HepG2 (cell line): ENCODE data around the gene DIABLO. TPM values are rescaled to one million over a fixed set of nuclear protein-coding genes. Genes with fewer than 3 reads are reported as not detected.

Experiments
- CBX1 ChIP-seq: IDR thresholded peaks from one replicate; pipeline ENCODE4 v1.6.1; 2016; ENCODE audit warnings: antibody characterized with exemption, low read depth
- CBX5 ChIP-seq: sonication (generic); formaldehyde crosslinking; IDR thresholded peaks from 2 replicates; pipeline ENCODE4 v1.4.0; 2020; ENCODE audit warnings: missing genetic modification reagents, borderline replicate concordance
- GATAD1 ChIP-seq: IDR thresholded peaks from 2 replicates; pipeline ENCODE4 v1.6.1; 2016; ENCODE audit warnings: missing genetic modification reagents, missing compliant biosample characterization
- HNRNPK ChIP-seq: fragments of 200-400 bp; formaldehyde crosslinking; IDR thresholded peaks from 2 replicates; pipeline ENCODE4 v1.6.1; 2018; ENCODE audit warnings: low read length, low read depth, moderate library complexity, mild to moderate bottlenecking; ENCODE audit not compliant: poor library complexity, severe bottlenecking
- KAT2B ChIP-seq: fragments of 150-350 bp; IDR thresholded peaks from 2 replicates; pipeline ENCODE4 v1.6.1; 2014; ENCODE audit warnings: low read depth, low read length, borderline replicate concordance
- MTF2 ChIP-seq: sonication (generic); formaldehyde crosslinking; IDR thresholded peaks from 2 replicates; pipeline ENCODE4 v1.5.0; 2020; ENCODE audit warnings: missing genetic modification reagents, borderline replicate concordance
- NFYB ChIP-seq: sonication (generic); formaldehyde crosslinking; IDR thresholded peaks from 2 replicates; pipeline ENCODE4 v1.4.0; 2020; ENCODE audit warnings: missing genetic modification reagents
- NR2C2 ChIP-seq: sonication (generic); formaldehyde crosslinking; IDR thresholded peaks from 2 replicates; pipeline ENCODE4 v1.4.0; 2020; ENCODE audit warnings: missing genetic modification reagents, mild to moderate bottlenecking, moderate library complexity, borderline replicate concordance
- PAWR ChIP-seq: sonication (generic); formaldehyde crosslinking; IDR thresholded peaks from 2 replicates; pipeline ENCODE4 v1.4.0; 2020; ENCODE audit warnings: missing genetic modification reagents, mild to moderate bottlenecking, borderline replicate concordance
- RCOR2 ChIP-seq: IDR thresholded peaks from 2 replicates; pipeline ENCODE4 v1.6.1; 2016; ENCODE audit warnings: missing biosample characterization, missing genetic modification reagents
- SIX1 ChIP-seq: sonication (generic); formaldehyde crosslinking; IDR thresholded peaks from 2 replicates; pipeline ENCODE4 v1.4.0; 2020; ENCODE audit warnings: missing genetic modification reagents, borderline replicate concordance
- TCF7 ChIP-seq: sonication (generic); IDR thresholded peaks from 2 replicates; pipeline ENCODE4 v1.6.1; 2016; ENCODE audit warnings: antibody characterized with exemption, low read depth
- ZC3H4 ChIP-seq: sonication (generic); formaldehyde crosslinking; IDR thresholded peaks from 2 replicates; pipeline ENCODE4 v1.4.0; 2020; ENCODE audit warnings: missing genetic modification reagents, borderline replicate concordance
- ZNF343 ChIP-seq: sonication (generic); formaldehyde crosslinking; IDR thresholded peaks from 2 replicates; pipeline ENCODE4 v1.4.0; 2020; ENCODE audit warnings: mild to moderate bottlenecking, missing genetic modification reagents
- ZNF441 ChIP-seq: sonication (generic); formaldehyde crosslinking; IDR thresholded peaks from 2 replicates; pipeline ENCODE4 v1.7.0; 2021; ENCODE audit warnings: missing genetic modification reagents, borderline replicate concordance
- ZNF607 ChIP-seq: sonication (generic); formaldehyde crosslinking; IDR thresholded peaks from 2 replicates; pipeline ENCODE4 v1.5.1; 2020; ENCODE audit warnings: missing genetic modification reagents, mild to moderate bottlenecking, borderline replicate concordance
- ZNF766 ChIP-seq: sonication (generic); formaldehyde crosslinking; IDR thresholded peaks from 2 replicates; pipeline ENCODE4 v1.5.0; 2020; ENCODE audit warnings: missing genetic modification reagents, borderline replicate concordance
- ZNF850 ChIP-seq: sonication (generic); formaldehyde crosslinking; conservative IDR thresholded peaks from 2 replicates; pipeline ENCODE4 v1.9.0; 2021; ENCODE audit warnings: mild to moderate bottlenecking, missing genetic modification reagents
- polyA plus RNA-seq, 8 experiments: library from polyadenylated mRNA; depleted of rRNA in 3 of 8; stranded (reverse) in 7 of 8; unstranded in 1 of 8; fragments of >200 nt; fragmentation: Illumina TruSeq in 4 of 8; extraction: Trizol in 4 of 8; gene quantifications; 2 replicates each; pipeline versions ENCODE4 v1.2.1 to v1.2.3, GENCODE V29; 2011 to 2016; ENCODE audit warnings: low read depth in 4 of 8, missing spikeins in 1 of 8, mixed read lengths in 1 of 8; ENCODE audit not compliant: insufficient read depth in 1 of 8
- total RNA-seq, 5 experiments: library from RNA; depleted of rRNA; stranded (reverse); fragments of >200 nt; fragmentation: Illumina TruSeq; extraction: Trizol; gene quantifications; 2 replicates each; pipeline ENCODE4 v1.2.3, GENCODE V29; 2016; ENCODE audit warnings: low read depth in 1 of 5
- TF ChIP-seq, protein P1 (sequence below): sonication (generic); formaldehyde crosslinking; IDR thresholded peaks from 2 replicates; pipeline ENCODE4 v1.4.0; 2020; ENCODE audit warnings: missing genetic modification reagents
- TF ChIP-seq, protein P2 (sequence below): fragments of 450-650 bp; IDR thresholded peaks from 2 replicates; pipeline ENCODE4 v1.6.1; 2017; ENCODE audit warnings: mild to moderate bottlenecking
- TF ChIP-seq, protein P3 (sequence below): sonication (generic); formaldehyde crosslinking; conservative IDR thresholded peaks from 2 replicates; pipeline ENCODE4 v1.4.0; 2020; ENCODE audit warnings: missing genetic modification reagents
- TF ChIP-seq, protein P4 (sequence below): fragments of 450-650 bp; IDR thresholded peaks from 2 replicates; pipeline ENCODE4 v1.6.1; 2017

The DIABLO gene
- total and polyA plus RNA-seq, 2 of the 13 experiments (the other 11 are each of a cell fraction or from before 2014, with no cell fraction given), result 20.7 to 70.9 TPM

DNA sequence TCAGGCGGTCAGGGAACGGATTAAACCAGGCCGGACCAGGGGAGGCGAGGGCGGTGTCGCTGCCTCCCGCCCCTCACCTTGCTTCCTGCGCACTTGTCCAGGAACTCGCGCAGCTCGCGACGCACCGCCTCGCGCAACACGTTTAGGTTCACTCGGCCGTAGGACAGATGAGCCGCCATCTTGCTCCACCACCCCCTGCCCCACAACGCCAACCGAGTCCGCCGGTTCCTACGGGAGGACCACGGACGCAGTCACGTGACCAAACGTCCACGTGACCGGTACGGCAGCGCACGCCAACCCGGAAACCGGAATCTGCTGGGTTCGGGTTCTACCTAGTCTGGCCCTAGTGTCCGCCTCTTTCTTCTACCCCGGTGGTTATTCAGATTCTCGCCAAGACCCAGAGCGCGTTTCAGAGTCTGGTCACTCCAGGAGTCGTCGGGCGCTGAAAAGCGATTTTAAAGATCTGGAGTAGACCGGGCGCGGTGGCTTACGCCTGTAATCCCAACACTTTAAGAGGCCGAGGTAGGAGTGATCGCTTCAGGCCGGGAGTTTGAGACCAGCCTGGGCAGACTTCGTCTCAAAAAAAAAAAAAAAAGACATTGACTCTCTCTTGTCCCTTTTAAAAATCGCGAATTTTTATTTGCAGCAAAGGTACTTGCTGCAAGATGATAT lies 40.5 kb upstream of the DIABLO start, which contains the start of gene VPS33A (continued):
- TF ChIP-seq NR2C2 (peak; percentile 87), CBX5 (peak; percentile 95; the same call in 1 of the 2 replicates), NFYB (CRISPR knock-in tag) (peak; percentile 52), CBX1 (peak; percentile 99), ZC3H4 (CRISPR knock-in tag) (no peak), HNRNPK (no peak), ZNF343 (CRISPR knock-in tag) (0 out of 2 replicates have a peak, but pooled peaks have one; percentile 73), TCF7 (no peak), ZNF766 (no peak), ZNF607 (CRISPR knock-in tag) (peak; percentile 73), GATAD1 (CRISPR knock-in tag) (peak; percentile 100), SIX1 (no peak; the same call in 1 of the 2 replicates), PAWR (CRISPR knock-in tag) (no peak), ZNF850 (CRISPR knock-in tag) (peak; percentile 70; the same call in 1 of the 2 replicates), KAT2B (no peak), ZNF441 (CRISPR knock-in tag) (no peak; the same call in 1 of the 2 replicates), MTF2 (CRISPR knock-in tag) (peak; percentile 75; the same call in 1 of the 2 replicates), RCOR2 (peak; percentile 17; the same call in 1 of the 2 replicates)
- TF ChIP-seq, protein P1, sequence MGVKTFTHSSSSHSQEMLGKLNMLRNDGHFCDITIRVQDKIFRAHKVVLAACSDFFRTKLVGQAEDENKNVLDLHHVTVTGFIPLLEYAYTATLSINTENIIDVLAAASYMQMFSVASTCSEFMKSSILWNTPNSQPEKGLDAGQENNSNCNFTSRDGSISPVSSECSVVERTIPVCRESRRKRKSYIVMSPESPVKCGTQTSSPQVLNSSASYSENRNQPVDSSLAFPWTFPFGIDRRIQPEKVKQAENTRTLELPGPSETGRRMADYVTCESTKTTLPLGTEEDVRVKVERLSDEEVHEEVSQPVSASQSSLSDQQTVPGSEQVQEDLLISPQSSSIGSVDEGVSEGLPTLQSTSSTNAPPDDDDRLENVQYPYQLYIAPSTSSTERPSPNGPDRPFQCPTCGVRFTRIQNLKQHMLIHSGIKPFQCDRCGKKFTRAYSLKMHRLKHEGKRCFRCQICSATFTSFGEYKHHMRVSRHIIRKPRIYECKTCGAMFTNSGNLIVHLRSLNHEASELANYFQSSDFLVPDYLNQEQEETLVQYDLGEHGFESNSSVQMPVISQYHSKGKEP (CRISPR knock-in tag), result no peak
- TF ChIP-seq, protein P2, sequence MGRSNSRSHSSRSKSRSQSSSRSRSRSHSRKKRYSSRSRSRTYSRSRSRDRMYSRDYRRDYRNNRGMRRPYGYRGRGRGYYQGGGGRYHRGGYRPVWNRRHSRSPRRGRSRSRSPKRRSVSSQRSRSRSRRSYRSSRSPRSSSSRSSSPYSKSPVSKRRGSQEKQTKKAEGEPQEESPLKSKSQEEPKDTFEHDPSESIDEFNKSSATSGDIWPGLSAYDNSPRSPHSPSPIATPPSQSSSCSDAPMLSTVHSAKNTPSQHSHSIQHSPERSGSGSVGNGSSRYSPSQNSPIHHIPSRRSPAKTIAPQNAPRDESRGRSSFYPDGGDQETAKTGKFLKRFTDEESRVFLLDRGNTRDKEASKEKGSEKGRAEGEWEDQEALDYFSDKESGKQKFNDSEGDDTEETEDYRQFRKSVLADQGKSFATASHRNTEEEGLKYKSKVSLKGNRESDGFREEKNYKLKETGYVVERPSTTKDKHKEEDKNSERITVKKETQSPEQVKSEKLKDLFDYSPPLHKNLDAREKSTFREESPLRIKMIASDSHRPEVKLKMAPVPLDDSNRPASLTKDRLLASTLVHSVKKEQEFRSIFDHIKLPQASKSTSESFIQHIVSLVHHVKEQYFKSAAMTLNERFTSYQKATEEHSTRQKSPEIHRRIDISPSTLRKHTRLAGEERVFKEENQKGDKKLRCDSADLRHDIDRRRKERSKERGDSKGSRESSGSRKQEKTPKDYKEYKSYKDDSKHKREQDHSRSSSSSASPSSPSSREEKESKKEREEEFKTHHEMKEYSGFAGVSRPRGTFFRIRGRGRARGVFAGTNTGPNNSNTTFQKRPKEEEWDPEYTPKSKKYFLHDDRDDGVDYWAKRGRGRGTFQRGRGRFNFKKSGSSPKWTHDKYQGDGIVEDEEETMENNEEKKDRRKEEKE, result no peak
- TF ChIP-seq, protein P3, sequence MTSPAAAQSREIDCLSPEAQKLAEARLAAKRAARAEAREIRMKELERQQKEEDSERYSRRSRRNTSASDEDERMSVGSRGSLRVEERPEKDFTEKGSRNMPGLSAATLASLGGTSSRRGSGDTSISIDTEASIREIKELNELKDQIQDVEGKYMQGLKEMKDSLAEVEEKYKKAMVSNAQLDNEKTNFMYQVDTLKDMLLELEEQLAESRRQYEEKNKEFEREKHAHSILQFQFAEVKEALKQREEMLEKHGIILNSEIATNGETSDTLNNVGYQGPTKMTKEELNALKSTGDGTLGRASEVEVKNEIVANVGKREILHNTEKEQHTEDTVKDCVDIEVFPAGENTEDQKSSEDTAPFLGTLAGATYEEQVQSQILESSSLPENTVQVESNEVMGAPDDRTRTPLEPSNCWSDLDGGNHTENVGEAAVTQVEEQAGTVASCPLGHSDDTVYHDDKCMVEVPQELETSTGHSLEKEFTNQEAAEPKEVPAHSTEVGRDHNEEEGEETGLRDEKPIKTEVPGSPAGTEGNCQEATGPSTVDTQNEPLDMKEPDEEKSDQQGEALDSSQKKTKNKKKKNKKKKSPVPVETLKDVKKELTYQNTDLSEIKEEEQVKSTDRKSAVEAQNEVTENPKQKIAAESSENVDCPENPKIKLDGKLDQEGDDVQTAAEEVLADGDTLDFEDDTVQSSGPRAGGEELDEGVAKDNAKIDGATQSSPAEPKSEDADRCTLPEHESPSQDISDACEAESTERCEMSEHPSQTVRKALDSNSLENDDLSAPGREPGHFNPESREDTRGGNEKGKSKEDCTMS (CRISPR knock-in tag), result no peak
- TF ChIP-seq, protein P4, sequence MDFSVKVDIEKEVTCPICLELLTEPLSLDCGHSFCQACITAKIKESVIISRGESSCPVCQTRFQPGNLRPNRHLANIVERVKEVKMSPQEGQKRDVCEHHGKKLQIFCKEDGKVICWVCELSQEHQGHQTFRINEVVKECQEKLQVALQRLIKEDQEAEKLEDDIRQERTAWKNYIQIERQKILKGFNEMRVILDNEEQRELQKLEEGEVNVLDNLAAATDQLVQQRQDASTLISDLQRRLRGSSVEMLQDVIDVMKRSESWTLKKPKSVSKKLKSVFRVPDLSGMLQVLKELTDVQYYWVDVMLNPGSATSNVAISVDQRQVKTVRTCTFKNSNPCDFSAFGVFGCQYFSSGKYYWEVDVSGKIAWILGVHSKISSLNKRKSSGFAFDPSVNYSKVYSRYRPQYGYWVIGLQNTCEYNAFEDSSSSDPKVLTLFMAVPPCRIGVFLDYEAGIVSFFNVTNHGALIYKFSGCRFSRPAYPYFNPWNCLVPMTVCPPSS, result peak; percentile 39; the same call in 1 of the 2 replicates
